ENCODE results near the gene EMC6.

The EMC6 gene

DNA sequence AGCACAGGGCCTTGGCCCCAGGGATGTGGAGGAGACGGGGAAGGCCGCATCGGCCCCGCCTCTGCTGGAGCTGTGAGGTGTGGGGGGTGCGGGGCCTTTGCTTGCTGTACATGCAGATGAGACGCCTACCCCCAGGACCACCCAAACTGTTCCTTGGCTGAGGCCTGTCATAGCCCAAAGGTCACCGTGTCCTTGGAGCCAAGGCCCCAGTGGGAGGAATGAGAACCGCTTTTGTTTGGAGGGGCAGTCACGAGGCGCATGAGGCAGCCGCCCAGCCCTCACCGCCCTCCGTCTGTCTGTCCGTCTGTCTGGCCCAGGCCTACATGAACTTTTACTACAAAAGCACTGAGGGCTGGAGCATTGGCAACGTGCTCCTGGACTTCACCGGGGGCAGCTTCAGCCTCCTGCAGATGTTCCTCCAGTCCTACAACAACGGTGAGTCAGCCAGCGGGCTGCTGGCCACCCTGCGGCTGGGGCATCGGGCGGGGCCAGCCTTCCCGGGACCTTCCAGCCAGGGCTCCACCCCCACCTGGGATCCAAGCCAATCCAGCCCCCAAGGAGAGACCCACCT, 9.0 kb upstream of the EMC6 start:
- no peak for DNase-seq
- TF ChIP-seq GATA1 (IDR thresholded peaks at IDR 0.05; ENCODE audit: low read depth, low read length) = no peak
- no peak for TF ChIP-seq POLR2A (IDR thresholded peaks at IDR 0.05; ENCODE audit: low read length)

DNA sequence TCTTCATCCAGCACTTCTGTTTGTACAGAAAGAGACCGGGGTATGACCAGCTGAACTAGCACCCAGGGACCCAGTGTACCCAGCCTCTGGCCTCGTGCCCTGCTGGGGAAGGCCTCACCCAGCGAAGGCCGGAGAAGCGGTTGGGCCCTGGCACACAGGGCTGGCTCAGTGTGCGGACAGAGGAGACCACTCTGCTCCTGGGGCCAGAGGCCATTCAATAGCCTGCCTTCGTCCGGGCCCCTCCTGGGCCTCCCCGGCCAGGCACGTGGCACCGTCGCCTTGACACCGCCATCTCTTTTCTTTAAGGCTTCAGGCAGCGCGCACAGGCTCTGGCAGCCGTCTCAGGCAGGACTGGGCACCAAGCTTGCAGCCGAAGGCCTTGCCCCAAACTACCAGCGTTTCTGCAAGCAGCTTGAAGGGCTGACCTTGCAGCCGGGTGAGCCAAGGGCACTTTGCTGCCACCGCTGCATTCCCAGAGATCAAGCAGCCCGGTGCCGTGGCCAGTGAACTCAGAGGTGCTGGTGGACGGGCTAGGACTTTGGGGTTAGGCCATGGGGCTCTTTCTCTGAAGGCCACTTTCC, 8.2 kb upstream of the EMC6 start:
- DNase-seq = no peak
- TF ChIP-seq GATA1 (IDR thresholded peaks at IDR 0.05; ENCODE audit: low read depth, low read length) (no peak), POLR2A (IDR thresholded peaks at IDR 0.05; ENCODE audit: low read length) (no peak)

DNA sequence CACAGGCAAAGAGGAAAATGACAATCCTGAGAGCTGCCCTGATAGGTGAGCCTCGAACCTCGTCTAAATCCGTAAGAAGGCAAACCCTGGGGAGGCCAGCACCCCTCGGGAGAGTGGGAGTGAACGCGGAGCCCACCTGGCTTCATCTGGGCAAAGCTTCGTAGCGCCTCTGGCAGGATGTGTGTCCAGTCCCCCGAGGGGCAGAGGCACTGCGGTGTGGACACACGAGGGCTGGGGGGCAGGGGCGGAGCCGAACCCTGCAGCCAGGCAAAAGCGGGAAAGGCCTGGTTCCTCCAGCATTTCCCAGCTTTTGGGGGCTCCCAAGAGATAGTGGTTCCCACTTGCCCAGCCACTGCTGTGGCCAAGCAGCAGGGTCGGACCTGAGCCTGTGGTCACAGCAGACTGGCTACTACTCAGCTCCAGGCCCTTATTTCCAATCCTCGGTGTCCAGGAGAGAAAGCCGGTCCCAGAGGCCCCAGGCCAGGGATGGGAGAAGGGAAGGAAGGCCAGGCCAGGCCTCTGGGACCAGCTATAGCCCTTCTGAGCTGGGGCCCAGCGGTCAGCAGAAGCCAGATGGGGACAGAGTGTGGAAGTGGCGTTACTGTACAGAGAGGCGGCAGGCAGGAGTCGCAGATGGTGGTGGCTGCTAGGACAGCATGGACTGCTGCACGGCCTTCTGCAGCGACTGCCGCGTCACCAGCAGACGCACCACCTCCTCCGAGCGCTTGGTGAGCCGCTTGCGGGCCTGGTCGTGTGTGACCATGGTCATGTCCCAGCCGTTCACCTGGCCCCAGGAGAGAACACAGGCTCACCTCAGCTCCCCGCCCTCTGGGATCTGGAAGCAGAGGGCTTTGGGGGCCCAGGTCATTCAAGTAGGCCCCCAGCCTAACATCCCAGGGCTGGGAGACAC, 5.3 kb upstream of the EMC6 start:
- DNase-seq = no peak
- TF ChIP-seq POLR2A (IDR thresholded peaks at IDR 0.05; ENCODE audit: low read length) (no peak), GATA1 (IDR thresholded peaks at IDR 0.05; ENCODE audit: low read depth, low read length) (no peak)

- TF ChIP-seq GATA1 (IDR thresholded peaks at IDR 0.05; ENCODE audit: low read depth, low read length) = no peak
- TF ChIP-seq POLR2A (IDR thresholded peaks at IDR 0.05; ENCODE audit: low read length) = no peak
Measured at GRCh38 chr17:3665834-3666233, 2.8 kb upstream of the EMC6 start.

DNA sequence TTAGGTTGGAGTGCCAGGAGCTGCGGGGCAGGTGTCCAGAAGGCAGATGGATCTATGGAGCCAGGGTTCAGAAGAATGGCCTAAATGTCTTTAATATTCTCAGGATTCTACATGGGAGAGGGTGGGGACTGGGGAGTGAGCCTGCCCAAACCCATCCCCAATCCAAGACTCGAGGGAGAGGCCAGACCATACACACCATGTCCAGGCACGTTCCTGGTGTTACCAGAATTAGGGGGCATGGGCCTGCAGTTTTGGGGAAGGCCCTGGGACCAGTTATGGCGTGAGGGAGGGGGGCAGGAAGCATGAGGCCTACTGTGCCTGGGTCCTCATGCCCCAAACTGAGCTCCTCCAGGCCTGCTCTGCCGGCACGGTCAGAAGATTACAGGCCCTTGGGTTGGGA, 2.1 kb upstream of the EMC6 start:
- DNase-seq = no peak
- no peak for TF ChIP-seq POLR2A (IDR thresholded peaks at IDR 0.05; ENCODE audit: low read length)
- no peak for TF ChIP-seq GATA1 (IDR thresholded peaks at IDR 0.05; ENCODE audit: low read depth, low read length)

More at GRCh38 chr17:3665834-3666233, 2.8 kb upstream of the EMC6 start:
- DNase-seq = no peak

- DNase-seq = peak; percentile 82 to 88
- TF ChIP-seq POLR2A (IDR thresholded peaks at IDR 0.05; ENCODE audit: low read length) (no peak), GATA1 (IDR thresholded peaks at IDR 0.05; ENCODE audit: low read depth, low read length) (no peak)
Measured at GRCh38 chr17:3667366-3668278, 990 bp upstream of the EMC6 start.

DNA sequence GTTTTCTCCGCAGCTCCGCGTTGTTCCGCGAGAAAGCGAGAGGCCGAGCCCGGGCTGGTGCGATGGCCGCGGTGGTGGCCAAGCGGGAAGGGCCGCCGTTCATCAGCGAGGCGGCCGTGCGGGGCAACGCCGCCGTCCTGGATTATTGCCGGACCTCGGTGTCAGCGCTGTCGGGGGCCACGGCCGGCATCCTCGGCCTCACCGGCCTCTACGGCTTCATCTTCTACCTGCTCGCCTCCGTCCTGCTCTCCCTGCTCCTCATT, 404 bp downstream of the EMC6 start:
- DNase-seq = no peak
- TF ChIP-seq GATA1 (IDR thresholded peaks at IDR 0.05; ENCODE audit: low read depth, low read length) (no peak), POLR2A (IDR thresholded peaks at IDR 0.05; ENCODE audit: low read length) (no peak)

- DNase-seq = peak in 1 of 2 experiments; percentile 43
Measured at GRCh38 chr17:3669548-3669947, 936 bp downstream of the EMC6 start.

GRCh38 chr17:3672571-3672970, 4.0 kb downstream of the EMC6 start:
- no peak for DNase-seq
- no peak for TF ChIP-seq POLR2A (IDR thresholded peaks at IDR 0.05; ENCODE audit: low read length)
- no peak for TF ChIP-seq GATA1 (IDR thresholded peaks at IDR 0.05; ENCODE audit: low read depth, low read length)

More at GRCh38 chr17:3669548-3669947, 936 bp downstream of the EMC6 start:
- TF ChIP-seq POLR2A (IDR thresholded peaks at IDR 0.05; ENCODE audit: low read length) = no peak
- TF ChIP-seq GATA1 (IDR thresholded peaks at IDR 0.05; ENCODE audit: low read depth, low read length) = no peak

GRCh38 chr17:3675886-3676285, 7.3 kb downstream of the EMC6 start:
- TF ChIP-seq GATA1 (IDR thresholded peaks at IDR 0.05; ENCODE audit: low read depth, low read length) (no peak), POLR2A (IDR thresholded peaks at IDR 0.05; ENCODE audit: low read length) (no peak)
- DNase-seq = no peak

GRCh38 chr17:3678095-3678820, 9.6 kb downstream of the EMC6 start:
- no peak for DNase-seq
- TF ChIP-seq GATA1 (IDR thresholded peaks at IDR 0.05; ENCODE audit: low read depth, low read length) (no peak), POLR2A (IDR thresholded peaks at IDR 0.05; ENCODE audit: low read length) (no peak)

- TF ChIP-seq GATA1 (IDR thresholded peaks at IDR 0.05; ENCODE audit: low read depth, low read length) (no peak), POLR2A (IDR thresholded peaks at IDR 0.05; ENCODE audit: low read length) (no peak)
- no peak for DNase-seq
Measured at GRCh38 chr17:3678821-3679530, 10.4 kb downstream of the EMC6 start.

Measured in erythroblast (primary cell).